Astrocyte of the cerebellum (primary cell): ENCODE results near the gene MDM2.
"Not testable (repeated sequence)": the region's sequence is repeated elsewhere in the genome, so short reads cannot be mapped to it uniquely, and the experiment has no call there.

Experiments used
- DNase-seq: peaks from one replicate; pipeline ENCODE4 v3.0.0-alpha.2; 2011; ENCODE audit warnings: low read depth
- H3K4me3 ChIP-seq: 2 replicates; pipeline ENCODE4 v1.5.1; 2011; ENCODE audit warnings: mild to moderate bottlenecking, low read depth, low read length, moderate library complexity
- CTCF ChIP-seq: IDR thresholded peaks from 2 replicates; pipeline ENCODE4 v1.5.1; 2012; ENCODE audit warnings: low read length, low read depth, moderate library complexity, mild to moderate bottlenecking; ENCODE audit errors: missing control alignments
- in situ Hi-C: cut with HindIII; loops from 2 replicates; pipeline ENCODE4 v1.10.0; 2017; ENCODE audit warnings: low sequenced_read_pairs

Gene MDM2

GRCh38 chr12:68855771-68856170 is 47.8 kb downstream of the MDM2 start:
- no peak for TF ChIP-seq CTCF
- DNase-seq: no peak
- no peak overlapping the region for H3K4me3 ChIP-seq
- in situ Hi-C loops: no loop called here

- in situ Hi-C loops: no loop called here
- DNase-seq: no peak
Observed at GRCh38 chr12:68856510-68856909, 48.5 kb downstream of the MDM2 start.

GRCh38 chr12:68861890-68862289 is 53.9 kb downstream of the MDM2 start:
- DNase-seq: no peak
- H3K4me3 ChIP-seq: no peak overlapping the region
- TF ChIP-seq CTCF: no peak
- in situ Hi-C loops: no loop called here

More at GRCh38 chr12:68856510-68856909, 48.5 kb downstream of the MDM2 start:
- no peak overlapping the region for H3K4me3 ChIP-seq
- no peak for TF ChIP-seq CTCF

GRCh38 chr12:68863109-68863770 is 55.3 kb downstream of the MDM2 start:
- no peak for TF ChIP-seq CTCF
- no peak for DNase-seq
- in situ Hi-C loops: no loop called here
- H3K4me3 ChIP-seq: no peak overlapping the region

- H3K4me3 ChIP-seq, in situ Hi-C loops: not testable (repeated sequence)
- DNase-seq: peak; percentile 34
- TF ChIP-seq CTCF: peak; percentile 40
Observed at GRCh38 chr12:68863886-68864454, 56.0 kb downstream of the MDM2 start.

- no peak for DNase-seq
- in situ Hi-C loops: no loop called here
- no peak overlapping the region for H3K4me3 ChIP-seq
- TF ChIP-seq CTCF: no peak
Observed at GRCh38 chr12:68864604-68865003, 56.6 kb downstream of the MDM2 start.
